HG02759 (cell line): ENCODE measurements around the gene FAM219A.

Source experiments
- ATAC-seq: cut with Tn5 transposase; IDR thresholded peaks from one replicate; pipeline ENCODE4 v1.9.1; 2021; ENCODE audit warnings: mild to moderate bottlenecking, moderate library complexity; ENCODE audit not compliant: unreplicated experiment

Gene FAM219A

DNA sequence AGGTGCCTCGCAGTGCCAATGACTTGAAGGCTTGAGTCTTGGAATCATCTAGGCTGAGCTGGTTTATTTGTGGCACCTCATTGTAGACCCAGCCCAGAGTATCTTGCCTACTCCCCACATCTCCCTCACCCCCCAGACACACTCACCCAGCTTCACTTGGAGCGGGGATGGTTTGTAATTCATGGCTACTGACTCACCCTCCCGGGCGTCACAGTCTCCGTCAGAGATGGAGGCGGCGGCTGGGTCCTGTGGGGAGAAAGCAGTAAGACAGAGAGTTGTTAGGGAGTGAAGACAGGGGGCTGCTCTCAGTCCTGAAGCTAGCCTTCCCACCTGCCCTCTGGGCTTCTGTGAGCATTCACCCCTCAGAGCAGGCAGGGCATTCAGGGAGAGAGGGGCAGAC lies 52.7 kb downstream of the FAM219A start:
- no peak for ATAC-seq

DNA sequence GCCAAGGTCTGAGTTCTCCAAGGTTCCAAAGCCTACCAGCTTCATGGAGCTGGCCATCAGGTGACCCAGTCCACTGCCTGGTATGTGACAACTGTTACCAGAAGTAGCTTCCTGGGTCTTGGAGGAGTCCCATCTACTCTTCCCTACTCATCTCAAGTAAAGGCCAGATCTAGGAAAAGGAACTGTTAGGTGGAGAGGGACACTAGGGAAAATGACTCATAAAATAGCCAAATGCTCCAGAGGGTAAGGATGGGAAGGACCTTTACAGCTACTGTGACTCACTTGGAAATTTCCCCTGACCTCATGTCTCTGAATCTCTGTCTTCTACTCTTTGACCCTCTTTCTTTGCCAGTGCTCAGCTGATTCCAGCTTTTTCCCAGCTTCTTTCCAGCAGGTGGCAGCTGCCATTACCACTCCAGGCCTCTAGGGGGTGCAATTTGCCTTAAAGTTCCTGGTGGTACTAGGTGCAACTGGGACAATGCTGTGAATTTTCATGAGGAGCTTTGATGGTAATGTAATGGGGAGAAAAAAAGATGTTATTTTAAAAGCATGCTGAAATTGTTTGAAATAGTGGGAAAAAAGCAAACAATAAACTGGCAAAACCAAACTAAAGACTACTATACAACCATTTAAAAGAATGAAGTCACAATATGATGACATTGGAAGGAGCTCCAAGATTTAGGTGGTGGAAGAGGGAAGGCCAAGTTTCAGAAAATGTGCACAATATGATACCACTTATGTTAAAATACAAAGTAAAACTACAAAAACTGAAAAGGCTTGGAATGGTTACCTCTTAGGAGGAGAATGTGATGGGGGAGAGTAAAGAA lies 54.6 kb downstream of the FAM219A start:
- no peak for ATAC-seq

DNA sequence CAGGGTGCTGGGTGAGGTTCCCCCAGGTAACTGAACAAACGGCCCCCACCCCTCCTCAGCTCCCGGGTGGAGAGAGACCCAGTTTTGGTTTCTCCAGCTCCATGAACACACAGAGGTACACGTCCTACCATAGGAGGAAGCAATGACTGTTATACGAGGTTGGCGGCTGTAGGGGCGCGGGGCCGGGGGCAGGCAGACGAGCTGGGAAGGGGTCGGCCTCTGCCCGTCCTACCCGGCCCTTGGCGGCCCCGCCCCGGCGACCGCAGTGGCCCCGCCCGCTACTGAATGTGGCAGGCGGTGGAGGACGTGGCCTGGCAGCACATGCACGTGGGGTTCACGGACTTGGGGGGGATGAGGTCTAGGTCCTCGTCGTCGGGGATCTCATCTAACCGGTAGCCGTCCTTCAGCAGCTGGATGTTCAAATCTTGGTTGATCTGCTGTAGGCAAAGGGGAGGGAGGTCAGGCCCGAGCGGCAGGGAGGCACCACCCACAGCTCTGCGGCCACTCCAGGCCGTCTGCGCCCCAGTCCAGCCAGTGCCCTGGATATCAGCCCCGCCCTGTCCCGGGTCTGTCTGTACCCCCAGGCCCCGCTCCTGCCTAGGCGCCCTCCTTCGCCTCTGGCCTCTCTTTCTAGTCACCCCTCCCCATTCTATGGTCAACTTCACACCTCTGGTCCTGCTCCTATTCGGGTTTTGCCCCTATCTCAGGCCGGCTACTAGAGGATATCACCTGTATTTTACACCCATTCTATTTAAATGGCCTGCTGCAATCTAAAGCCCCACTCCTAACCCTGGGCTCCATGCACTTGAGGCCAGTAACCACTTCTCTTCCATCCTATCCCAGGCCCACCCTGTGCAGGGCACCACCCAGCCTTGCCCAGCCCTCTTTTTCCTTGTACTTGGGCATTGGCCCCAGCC lies 57.4 kb downstream of the FAM219A start:
- ATAC-seq, result no peak

DNA sequence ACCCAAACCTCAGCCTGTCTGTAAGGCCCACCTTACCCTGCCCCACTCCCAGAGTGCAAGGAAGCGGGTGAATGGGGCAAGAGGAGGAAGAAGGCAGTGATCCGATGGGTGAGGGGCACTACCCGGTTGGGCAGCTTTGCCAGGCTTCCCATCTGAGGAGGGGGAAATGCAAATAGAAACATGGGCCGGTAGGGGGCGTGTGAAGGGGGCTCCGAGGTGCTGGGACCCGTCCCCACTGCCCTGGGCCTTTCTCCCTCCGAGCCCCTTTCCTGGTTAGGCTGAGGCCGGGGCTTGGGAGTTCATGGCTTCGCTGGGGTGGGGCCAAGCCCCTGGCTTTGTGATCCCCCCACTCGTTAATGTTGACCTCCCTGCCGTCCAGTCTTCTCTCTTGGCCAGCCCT lies 58.1 kb downstream of the FAM219A start:
- ATAC-seq, result no peak

DNA sequence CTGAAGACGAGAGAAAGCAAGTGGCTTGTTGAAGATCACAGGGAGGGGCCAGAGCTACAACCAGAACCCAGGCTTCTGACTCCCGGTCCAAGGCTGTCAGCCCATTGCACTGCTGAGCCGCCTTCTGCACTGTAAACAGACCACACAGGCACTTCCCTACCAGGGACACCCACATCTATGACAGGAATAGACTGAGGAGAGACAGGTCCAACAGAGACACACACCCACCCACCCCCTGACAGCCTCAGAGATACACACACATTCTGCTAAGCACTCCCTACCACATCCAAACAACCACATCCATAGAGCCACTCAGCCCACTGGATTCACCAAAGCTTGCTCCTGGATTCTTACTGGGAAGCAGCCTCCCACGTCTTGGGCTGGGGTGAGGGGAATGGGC lies 58.6 kb downstream of the FAM219A start:
- no peak for ATAC-seq

DNA sequence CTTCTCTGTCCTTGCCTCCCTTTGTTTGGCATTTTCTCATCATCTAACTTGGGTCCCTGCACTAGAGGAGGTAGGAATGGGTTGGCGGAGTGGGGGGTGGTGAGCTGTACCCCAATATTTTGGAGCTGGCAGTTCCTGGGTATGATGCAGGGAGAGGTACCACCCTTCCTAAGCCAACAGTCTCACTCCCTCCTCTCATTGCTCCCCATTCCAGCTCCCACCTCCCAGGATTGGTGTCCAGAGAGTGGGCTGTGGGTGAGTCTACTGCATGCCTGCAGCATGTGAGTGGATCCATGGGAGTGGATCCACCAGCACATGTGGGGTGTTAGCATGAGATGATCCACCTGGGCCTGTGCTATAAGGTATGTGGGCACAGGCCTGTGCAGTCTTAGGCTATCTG lies 59.5 kb downstream of the FAM219A start:
- no peak for ATAC-seq

DNA sequence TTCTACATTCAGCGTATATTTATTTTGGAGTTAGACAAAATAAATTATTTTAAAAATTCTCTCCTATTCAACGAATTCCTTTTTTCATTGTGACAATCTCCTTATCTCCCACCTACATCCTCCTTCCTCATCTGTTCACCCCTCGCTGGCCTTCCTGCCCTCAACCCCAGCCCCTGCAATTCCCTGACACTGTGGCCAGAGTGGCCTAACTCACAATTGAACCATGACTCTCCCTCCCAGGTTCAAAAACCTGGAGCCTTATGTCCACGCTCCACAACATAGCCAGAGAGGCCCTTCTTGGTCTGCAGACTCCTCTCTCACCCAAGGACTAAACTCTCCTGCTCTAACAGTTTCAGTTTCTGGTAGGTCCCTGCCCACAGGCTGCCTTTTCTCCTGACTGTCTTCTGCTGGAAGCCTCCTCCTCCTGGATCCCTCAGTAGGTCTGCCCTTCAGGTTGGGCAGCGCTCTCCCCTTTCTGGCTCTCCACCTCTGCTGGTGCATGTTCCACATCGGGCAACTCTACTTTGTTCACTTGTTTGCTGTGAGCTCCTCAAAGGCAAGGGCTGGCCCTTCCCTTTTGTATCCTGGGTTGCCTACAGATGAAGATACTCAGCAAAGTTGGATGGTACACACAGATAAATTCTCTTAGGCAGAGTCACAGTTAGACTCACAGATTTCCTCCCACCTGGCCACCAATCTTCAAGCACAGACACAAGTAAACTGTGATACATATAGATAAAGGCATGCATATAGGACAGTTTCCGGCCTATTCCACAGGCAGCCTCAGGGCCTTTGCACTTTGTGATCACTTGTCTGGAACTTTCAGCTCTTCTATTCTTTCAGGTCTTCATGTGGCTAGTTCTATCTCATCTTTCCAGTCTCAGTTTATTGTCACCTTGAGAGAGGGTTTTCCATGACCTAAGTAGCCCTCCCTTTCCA lies 61.8 kb downstream of the FAM219A start:
- no peak for ATAC-seq

DNA sequence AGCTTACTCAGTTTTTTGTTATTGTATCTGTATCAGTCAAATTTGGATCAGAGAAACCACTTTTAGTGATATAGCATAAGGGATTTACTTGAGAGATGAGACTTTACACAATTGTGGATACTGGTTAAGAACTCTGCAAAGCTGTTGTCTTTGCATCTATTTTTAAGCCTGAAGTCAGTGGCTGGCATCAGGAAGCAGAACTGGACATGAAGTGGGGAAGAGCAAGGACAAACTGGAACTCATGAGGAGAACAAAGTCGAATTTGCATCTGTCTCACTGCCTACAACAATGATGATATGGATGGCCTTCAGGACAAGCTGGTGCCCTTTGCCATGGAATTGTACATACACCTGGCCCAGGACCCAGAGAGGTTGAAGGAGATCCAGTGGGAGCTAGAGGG lies 65.9 kb downstream of the FAM219A start:
- ATAC-seq, result no peak

DNA sequence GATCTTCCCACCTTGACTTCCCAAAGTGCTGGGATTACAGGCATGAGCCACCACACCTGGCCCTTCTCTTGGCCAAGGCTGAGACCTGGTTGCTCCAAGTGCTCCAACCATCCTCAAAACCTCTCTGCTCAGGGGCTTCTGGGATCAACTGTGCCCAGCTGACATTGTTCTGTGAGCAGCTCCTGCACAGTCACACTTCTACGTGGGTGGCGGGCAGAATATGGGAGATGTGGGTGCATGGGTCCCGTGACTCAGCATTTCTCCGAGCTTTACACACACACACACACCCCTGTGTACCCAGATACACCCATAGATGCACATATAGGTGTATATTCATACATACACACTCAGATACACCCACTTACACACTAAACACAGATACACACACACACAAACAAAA lies 71.1 kb downstream of the FAM219A start:
- ATAC-seq, result no peak

DNA sequence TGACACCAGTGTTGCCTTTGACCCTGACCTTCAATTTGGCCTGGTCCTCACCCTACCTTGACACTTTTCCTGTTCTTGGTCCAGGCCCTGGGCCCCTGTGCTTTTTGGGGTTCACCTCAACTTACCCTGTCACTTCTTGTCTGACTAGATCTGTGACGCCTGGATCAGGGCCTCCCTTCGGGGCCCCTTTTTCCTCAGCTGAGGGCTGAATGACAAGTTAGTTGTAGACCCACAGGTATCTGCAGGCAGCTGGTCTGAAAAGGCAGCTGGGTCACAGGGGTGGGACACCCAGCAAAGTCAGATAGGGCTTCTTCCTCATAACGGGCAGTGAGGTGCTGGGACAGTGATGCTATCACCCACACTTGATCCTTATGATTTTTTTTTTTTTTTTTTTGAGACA lies 71.7 kb downstream of the FAM219A start:
- ATAC-seq, result no peak

DNA sequence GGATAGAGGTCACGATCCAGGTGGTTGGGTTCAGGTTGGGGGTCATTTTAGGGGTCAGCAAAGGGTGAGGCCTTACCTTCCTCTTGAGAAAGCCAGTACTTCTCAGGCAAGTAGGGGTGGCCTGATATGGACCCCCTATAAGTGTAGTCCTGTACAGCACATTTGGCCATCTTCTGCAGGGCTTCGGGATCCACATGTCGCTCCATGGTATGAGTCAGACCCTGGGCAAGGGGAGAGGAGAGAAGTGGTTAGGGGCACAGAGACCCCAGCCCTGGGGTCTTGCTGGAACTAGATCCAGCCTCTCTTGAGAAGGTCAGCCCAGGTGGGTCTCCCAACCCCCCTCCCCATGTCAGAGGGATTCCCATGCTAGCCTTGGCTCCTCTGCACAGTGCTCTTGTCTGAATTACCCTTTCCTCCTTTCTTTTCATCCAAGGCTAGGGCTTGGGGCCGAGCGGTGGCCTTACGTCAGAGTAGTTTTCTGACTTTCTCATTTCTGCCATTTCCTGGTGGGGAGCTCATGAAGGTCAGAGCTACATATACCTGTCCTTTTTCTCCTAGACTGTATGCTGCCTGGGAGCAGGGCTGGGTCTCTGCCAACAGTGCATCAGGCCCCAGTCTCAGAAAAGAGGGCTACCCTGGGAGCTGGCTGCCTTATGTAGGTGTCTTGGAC lies 72.7 kb downstream of the FAM219A start:
- ATAC-seq, result no peak

DNA sequence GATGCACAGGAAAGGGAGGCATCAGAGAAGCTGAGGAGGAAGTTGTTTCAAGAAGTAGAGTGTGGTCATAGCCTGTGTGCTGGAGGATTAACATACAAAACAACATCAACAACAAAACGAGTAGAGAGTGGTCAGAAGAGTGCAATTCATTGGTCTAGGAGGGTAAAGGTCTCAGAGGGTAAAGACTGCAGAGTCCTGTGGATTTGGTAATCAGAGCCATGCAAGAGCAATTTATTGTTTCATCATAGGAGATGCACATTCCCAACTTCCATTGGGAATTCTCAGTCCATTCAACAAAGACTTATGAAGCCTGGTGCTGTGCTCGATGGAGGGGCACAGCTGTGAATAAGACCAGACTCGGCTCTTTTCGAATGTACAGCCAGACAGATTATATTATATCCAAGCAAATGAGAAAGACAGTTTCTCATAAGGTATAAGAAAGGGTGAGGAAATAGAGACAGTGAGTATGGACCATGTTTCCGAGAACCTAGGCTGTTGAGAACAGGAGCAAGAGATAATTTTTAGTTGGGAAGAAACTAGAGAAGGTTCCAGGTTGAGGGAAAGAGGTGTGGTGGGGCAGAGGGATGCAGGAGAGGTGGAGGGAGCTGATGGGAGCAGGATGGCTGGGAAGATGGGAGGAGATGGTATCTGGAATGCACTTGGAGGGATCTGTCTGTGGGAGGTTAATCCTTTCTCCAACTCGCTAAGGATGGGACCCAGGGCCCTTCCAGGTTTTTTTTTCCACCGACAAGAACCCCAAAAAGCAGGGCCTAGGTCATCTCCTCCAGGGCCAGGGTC lies 73.8 kb downstream of the FAM219A start:
- no peak for ATAC-seq

DNA sequence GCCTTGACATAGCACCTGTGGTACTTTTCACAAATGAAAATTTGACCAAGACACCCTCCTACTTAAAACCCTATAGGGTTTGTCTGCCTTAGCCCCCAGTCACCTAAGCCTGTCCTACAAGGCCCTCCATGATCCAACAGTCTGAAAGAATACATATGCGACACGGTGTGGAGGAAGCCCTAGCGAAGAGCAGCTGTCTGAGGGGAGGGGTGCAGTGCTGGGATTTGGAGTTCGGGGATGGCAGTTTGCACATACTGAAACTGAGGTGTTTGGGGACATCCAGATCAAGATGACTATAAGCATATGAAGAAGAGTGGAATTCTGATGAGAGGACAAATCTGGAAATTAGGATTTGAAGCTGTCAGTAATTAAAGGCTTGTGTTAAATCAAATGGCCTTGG lies 74.5 kb downstream of the FAM219A start:
- no peak for ATAC-seq

DNA sequence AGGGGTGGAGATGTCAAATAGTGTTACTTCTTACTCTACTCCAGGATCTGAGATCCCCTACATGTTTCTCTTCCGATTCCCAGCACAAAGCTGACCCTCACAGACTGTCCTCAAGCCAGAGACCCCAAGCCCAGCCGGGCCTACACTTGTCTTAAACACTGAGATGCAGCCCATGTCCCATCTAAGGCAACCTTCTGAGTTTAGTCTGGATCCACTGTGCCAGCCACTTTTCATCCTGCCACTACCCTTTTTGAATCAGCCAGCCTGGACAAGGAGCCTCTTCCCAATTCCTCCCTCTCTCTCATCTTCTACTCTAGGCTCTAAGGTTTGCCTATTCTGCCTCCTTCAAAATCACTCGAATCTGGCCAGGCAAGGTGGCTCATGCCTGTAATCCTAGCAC lies 75.5 kb downstream of the FAM219A start:
- ATAC-seq, result no peak

DNA sequence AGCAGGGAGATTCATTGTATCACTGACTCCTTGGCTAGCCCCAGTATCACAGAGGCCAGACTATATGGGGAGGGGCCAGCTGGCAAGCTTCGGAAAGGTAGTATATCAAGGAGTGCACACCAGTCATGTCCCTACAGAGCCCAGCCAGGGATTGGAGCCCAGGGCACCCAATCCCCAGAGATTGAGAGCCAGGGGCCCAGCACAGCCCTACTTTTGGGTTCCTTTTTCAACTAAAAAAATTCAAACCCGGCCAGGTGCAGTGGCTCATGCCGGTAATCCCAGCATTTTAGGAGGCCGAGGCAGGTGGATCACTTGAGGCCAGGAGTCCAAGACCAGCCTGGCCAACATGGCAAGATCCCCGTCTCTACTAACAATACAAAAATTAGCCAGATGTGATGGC lies 76.3 kb downstream of the FAM219A start:
- ATAC-seq, result no peak

DNA sequence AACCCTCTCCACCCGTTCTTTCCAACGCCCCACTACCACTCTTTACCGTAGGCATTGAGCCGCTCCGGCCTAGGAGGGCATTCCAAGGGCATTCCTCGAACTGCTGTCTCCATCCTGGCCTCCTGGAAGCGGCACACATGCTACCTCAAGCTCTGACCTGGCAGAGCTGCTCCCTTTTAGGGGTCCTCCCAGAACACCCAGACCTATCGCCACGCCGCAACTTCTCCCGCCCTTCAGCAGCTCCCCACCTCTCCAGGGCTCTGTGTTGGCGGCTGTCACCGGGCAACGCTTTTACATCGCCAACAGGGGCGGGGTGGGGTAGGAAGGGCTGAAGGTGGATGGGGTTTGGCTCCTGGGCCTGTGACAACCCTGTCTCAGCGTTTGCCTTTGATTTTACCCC lies 77.0 kb downstream of the FAM219A start:
- no peak for ATAC-seq

DNA sequence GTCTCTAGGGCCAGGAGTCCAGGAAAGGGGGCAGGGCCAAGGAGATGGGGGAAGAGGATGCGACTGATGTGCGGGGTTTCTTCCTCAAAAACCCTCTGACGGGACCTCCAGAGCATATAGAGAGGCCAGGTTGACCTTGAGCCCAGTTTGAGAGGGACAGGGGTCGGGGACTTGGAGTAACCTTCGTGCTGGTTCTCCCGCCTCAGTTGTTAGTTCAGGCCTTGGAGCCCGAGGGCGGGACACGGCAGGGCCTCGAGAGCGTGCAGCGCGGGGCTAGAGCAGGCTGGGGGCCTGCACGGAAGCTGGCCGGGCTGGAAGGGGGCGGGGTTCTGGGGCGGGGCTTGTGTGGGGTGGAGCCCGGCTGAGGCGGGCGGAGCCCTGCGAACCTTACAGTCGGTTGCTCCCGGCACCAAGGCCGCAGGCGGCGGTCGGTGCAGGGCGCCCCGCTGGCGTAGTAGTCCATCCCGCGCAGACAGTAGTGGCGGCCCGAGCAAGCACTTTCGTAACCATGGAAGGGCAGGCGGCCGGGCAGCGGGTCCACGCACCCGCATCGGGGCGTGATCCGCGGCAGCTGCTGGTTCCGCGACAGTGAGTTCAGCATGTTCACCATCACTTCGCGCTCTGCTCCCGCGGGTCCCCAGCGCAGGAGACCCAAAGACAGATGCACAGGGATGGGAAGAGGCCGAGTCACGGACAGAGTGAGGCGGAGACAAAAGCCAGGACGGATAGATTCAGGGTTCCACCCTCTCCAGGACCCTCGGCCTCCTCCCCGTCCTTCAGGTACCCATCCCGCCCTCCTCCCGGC lies 77.7 kb downstream of the FAM219A start:
- ATAC-seq, result peak; percentile 39

DNA sequence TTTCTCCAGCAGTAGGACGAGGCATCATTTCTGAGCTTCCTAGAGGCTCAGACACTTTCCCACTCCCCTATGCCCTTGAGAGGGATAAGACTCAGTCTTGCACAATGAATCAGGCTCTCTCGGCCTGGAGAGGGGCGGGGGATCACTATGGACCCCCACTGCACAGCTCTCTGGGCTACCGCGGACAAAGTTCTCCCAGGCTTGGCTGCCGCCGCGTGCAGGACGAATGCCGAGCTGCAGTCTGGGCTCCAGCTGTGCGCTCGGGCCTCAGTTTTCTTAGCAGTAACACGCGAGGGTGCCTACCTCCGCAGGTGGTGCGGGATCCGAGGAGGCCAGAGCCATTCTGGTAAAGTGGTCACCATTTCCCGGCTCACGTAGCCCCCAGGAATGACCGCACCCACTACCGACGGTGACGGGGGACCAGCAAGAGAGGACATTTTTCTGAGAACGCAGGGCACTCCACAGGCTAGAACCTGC lies 78.3 kb downstream of the FAM219A start:
- ATAC-seq, result no peak
